Ovary (tissue), 9 donors: ENCODE measurements around the gene IFI6. TPM values are rescaled to one million over a fixed set of nuclear protein-coding genes. Genes with fewer than 3 reads are reported as not detected.

Experiments
- DNase-seq, 5 donors: peaks; one replicate each; pipeline ENCODE4 v3.0.0-alpha.2; 2019 to 2020
- H3K27ac ChIP-seq, 2 donors: fragments of 200-600 bp; one replicate each; pipeline versions ENCODE4 v1.5.1 to v1.8.0; 2019 to 2022
- H3K27me3 ChIP-seq: fragments of 200-600 bp; one replicate; pipeline ENCODE4 v1.8.0; 2022
- H3K36me3 ChIP-seq: fragments of 200-600 bp; sonication (generic); one replicate; pipeline ENCODE4 v1.5.1; 2019
- H3K4me1 ChIP-seq: one replicate; pipeline ENCODE4 v1.8.1; 2013; ENCODE audit warnings: mild to moderate bottlenecking, moderate library complexity; ENCODE audit not compliant: insufficient read depth
- H3K4me3 ChIP-seq: fragments of 200-600 bp; sonication (generic); one replicate; pipeline ENCODE4 v1.5.1; 2017
- H3K9me3 ChIP-seq, 2 donors: fragments of 200-600 bp in 1 of 2; sonication (generic) in 1 of 2; one replicate each; pipeline versions ENCODE4 v1.5.1 to v1.8.1; 2013 to 2019; ENCODE audit warnings: mild to moderate bottlenecking in 1 of 2, moderate library complexity in 1 of 2
- CTCF ChIP-seq, 3 donors: fragments of 450-650 bp in 2 of 3; fragments of 200-600 bp in 1 of 3; IDR thresholded peaks; one replicate each; pipeline versions ENCODE4 v1.5.1 to v1.8.0; 2016 to 2022; ENCODE audit warnings: antibody characterized with exemption in 3 of 3, mild to moderate bottlenecking in 1 of 3
- EP300 ChIP-seq: sonication (generic); formaldehyde crosslinking; IDR thresholded peaks from one replicate; pipeline ENCODE4 v1.6.1; 2017; ENCODE audit warnings: antibody characterized with exemption
- POLR2A ChIP-seq: fragments of 450-650 bp; IDR thresholded peaks from one replicate; pipeline ENCODE4 v1.6.1; 2017; ENCODE audit warnings: antibody characterized with exemption, mild to moderate bottlenecking, moderate library complexity
- WGBS, 3 donors: extraction: QIAGEN DNeasy Blood & Tissue Kit in 1 of 3; methylation state at CpG; one replicate each; pipeline versions ENCODE4 v1.1.5 to v1.1.7; 2013 to 2017; 5-methylcytosine and 5-hydroxymethylcytosine counted together
- intact Hi-C, 4 donors: fragments of 100-400 bp; cut with DNase I; formaldehyde crosslinking; loops; one replicate each; pipeline versions ENCODE4 v1.11.0 to v1.15.1; 2022 to 2023
- polyA plus RNA-seq, 2 donors: library from polyadenylated mRNA; stranded (reverse); fragments of 200-250 nt in 1 of 2; fragments of 350-450 nt in 1 of 2; fragmentation: Illumina TruSeq in 1 of 2; extraction: RNeasy Lipid Tissue Mini Kit (QIAGEN cat#74804) in 1 of 2; gene quantifications; one replicate each; pipeline ENCODE4 v1.2.3, GENCODE V29; 2013 to 2014
- total RNA-seq, 7 donors: library from RNA; depleted of rRNA in 2 of 7; stranded (reverse); fragments of >200 nt in 2 of 7; fragmentation: NEBNext Ultra II Directional in 3 of 7; extraction: Animal tissue kit (Norgen Biotek cat#: 25700) in 3 of 7; gene quantifications; one replicate each; pipeline versions ENCODE4 v1.1.0 to v1.2.4, GENCODE V29; 2016 to 2023
- donor health status: DM: no; HTN: no; CAD: no; lungs with moderate emphysema.
- donor health status: DM: no; HTN: no; CAD: no.
- donor health status: Bipolar disorder and iron deficiency.
- donor health status: DM: yes; HTN: yes; CAD: no.
- donor health status: DM: no; HTN: no; CAD: no.
- donor health status: DM: yes; HTN: yes; CAD: no.

Gene IFI6
- total and polyA plus RNA-seq, 9 donors = 30.3 to 274 (median 61.2) TPM

- no peak for DNase-seq
- WGBS, 3 donors = 86 to 93% (median 92%) methylated on average over 11 of the region's 11 CpGs
- Histone ChIP-seq H3K27me3 (no peaks in the 10 kb centered on the region), H3K9me3 (no peaks in the 10 kb centered on the region), H3K36me3 (no peaks in the 10 kb centered on the region), H3K27ac (no peak overlapping the region), H3K4me1 (no peaks in the 10 kb centered on the region), H3K4me3 (no peak overlapping the region)
- intact Hi-C loops = no loop called here
- TF ChIP-seq POLR2A (no peak), CTCF (IDR thresholded peaks at IDR 0.05) (no peak), EP300 (no peak)
Measured at GRCh38 chr1:27649306-27649635, 22.7 kb downstream of the IFI6 start.

GRCh38 chr1:27648602-27649305, 23.2 kb downstream of the IFI6 start:
- H3K36me3 ChIP-seq = no peaks in the 10 kb centered on the region
- H3K27me3 ChIP-seq = no peaks in the 10 kb centered on the region
- no peak for DNase-seq
- no peak for TF ChIP-seq EP300
- no peak for TF ChIP-seq CTCF (IDR thresholded peaks at IDR 0.05)
- no peak for TF ChIP-seq POLR2A
- H3K4me1 ChIP-seq = no peaks in the 10 kb centered on the region
- H3K4me3 ChIP-seq = no peak overlapping the region
- no peaks in the 10 kb centered on the region for H3K9me3 ChIP-seq
- intact Hi-C loops = no loop called here
- no peak overlapping the region for H3K27ac ChIP-seq
- 49 to 62% (median 55%) methylated on average over 6 of the region's 6 CpGs for WGBS, 3 donors

- intact Hi-C loops = no loop called here
- no peaks in the 10 kb centered on the region for H3K36me3 ChIP-seq
- no peaks in the 10 kb centered on the region for H3K9me3 ChIP-seq
Measured at GRCh38 chr1:27647328-27647727, 24.7 kb downstream of the IFI6 start.

GRCh38 chr1:27646676-27647075, 25.3 kb downstream of the IFI6 start:
- H3K27me3 ChIP-seq = no peaks in the 10 kb centered on the region
- 86 to 94% (median 88%) methylated on average over 8 of the region's 8 CpGs for WGBS, 3 donors
- H3K4me3 ChIP-seq = no peak overlapping the region
- H3K9me3 ChIP-seq = no peaks in the 10 kb centered on the region
- intact Hi-C loops = no loop called here
- no peak overlapping the region for H3K27ac ChIP-seq
- no peaks in the 10 kb centered on the region for H3K36me3 ChIP-seq
- H3K4me1 ChIP-seq = no peaks in the 10 kb centered on the region
- DNase-seq = no peak
- TF ChIP-seq POLR2A = no peak
- TF ChIP-seq EP300 = no peak
- no peak for TF ChIP-seq CTCF (IDR thresholded peaks at IDR 0.05)

More at GRCh38 chr1:27647328-27647727, 24.7 kb downstream of the IFI6 start:
- Histone ChIP-seq H3K27ac (no peak overlapping the region), H3K4me3 (no peak overlapping the region), H3K4me1 (no peaks in the 10 kb centered on the region), H3K27me3 (no peaks in the 10 kb centered on the region)
- WGBS, 3 donors = 92 to 94% (median 93%) methylated on average over 5 of the region's 5 CpGs
- DNase-seq = no peak
- no peak for TF ChIP-seq CTCF (IDR thresholded peaks at IDR 0.05)
- TF ChIP-seq EP300 = no peak
- no peak for TF ChIP-seq POLR2A
